ENCODE data around the gene TRPM5.

TRPM5 gene

DNA sequence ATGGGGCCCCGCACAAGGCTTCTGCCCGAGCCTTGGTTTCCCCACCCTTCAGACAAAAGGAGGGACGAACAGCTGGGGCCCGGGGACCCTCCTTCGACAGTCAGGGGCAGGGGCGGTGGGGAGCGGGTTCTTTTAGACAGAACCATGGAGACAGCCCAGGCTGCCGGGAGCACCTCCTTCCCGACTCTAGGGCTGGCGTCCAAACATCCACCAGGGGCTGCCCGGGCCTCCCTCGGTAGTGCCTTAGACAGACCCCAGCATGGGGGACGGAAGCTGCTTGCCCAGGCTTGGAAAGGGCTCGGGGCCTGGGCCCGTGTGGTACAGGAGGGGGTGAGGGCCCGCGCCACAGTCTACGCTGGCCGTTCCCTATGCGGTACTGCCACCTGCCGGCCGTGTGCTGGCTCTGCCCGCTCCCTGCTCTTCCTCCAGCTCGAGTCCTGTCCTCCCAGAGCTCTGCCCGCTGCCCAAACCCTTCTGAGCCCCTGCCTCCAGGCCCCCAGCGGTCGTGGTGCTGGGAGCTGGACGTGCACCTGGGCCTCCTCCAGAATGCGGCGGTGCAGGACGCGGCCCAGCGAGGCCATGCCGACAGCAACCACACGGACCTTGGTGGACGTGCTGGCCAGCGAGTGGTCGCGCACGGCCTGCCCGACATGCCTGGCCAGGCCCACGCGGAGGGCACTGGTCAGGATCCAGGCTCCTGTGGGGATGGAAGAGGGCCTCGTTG lies 23.6 kb downstream of the TRPM5 start:
- peak; percentile 72 for DNase-seq

DNA sequence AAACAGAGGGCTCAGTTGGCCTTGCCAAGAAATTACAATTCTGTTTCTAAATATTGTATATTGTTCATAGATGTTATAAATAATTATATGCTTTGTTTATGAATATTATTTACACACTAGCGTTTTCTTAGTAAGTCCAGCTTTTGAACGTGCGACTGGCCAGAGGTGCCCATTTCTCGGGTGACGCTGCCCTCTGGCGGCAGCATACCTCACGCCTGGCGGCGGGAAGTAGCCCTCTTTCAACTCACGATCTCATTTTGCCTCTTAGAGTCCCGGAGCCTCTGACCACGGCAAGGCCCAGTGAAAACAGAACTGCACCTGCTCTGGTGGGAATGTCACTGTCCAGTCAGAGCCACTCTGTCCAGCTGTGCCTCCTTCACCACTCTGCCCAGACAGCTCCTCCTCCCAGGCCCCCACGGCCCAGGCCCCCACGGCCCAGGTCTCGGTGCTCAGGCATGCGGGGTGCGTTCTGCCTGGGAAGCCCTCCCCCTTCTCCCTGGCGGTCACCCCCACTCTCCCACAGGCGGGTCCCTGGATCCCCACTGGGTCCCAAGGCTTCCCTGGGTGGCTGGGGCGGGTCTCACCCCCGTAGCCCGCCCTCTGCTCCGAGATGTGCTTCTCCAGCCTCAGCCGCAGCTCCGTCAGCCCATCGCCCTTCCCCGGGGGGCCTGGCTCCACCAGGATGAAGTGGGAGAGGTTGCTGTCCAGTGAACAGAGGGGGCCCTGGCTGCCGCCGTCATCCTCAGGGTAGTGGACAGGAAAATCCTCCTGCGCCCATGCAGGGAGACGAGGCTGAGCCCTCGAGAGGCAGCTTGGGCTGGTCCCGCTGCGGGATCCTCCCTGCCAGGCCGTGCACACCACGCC lies 24.4 kb downstream of the TRPM5 start:
- DNase-seq, result peak; percentile 57

DNA sequence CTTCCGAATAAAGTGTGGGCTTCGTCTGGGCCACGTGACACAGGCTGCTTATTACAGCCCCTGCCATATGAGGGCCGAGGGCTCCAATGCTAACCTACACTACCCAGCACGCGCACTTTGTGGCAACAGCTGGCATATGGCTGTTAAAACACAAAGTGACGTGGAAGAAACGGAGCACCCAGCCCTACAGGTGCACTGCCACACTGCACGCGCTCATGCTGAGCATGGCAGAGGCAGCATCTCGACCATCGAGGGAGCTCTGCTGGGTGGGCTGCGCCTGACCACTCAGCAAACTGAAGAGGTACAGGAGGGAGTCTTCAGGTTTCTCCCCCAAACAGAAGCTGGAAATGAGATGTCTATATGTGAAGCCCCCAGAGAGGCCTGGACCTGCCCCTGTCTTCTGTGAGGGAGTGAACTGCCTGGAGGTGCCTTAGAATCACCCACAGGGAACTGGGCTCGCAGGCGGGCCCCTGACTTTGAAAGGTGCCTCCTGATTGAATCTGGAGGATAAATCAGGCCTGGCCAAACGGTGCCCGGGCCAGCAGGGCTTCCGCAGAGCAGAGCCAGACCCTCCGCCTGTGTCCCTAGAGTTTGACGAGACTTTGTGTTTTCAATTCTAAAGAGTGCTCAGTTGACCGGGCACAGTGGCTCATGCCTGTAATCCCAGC lies 25.5 kb downstream of the TRPM5 start:
- DNase-seq, result no peak

DNA sequence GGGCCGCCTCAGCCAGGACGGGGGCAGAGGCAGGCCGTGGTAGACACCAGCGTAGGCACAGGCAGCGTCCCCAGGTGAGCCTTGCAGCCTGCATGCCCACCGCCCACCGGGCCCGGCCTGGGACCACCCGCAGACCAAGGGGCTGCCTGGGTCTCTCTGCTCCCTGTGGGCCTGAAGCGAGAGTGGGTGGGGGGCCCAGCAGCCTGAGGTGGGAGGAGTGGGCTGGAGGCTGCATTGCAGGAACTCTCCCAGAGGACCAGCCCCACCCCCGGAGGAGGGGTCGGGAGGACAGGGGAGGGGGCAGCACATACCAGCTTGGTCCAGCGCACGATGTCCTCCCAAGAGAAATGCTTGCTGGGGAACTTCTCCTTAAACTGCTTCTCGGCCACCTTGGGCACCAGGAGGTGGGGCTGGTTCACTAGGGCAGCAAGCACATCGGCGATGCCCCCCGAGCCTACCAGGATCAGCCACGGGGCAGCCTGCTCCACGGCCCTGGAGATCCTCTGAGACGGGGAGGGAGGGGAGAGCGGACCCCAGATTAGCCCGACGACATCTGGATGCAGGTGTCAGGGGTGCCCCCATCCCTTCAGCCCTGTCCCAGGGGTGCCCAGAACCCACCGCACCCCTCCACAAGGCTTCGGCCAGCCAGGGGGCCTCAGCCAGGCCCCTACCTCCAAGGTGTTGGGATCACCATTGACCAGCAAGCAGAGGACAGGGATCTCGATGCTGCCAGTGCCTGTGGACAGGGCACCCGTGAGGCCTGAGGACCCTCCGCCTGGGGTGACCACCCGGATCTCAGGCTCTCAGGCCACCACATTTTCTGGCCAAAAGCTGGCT lies 26.2 kb downstream of the TRPM5 start:
- no peak for DNase-seq

DNA sequence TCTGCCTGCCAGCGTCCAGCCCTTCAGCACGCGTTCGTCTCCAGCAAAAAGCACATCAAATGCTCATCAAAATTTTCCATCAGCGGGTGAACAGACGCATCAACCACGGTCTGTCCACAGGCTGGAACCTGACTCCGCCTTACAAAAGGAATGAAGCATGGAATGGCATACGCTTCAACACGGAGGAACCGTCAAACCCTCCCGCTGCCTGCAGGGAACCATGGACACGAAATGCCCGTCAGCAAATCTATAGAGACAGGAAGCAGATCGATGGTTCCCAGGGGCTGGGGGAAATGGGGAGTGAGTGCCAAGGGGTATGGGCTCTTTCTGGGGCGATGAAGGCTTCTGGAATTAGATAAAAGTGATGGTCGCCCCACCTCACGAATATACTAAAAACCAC lies 27.5 kb downstream of the TRPM5 start:
- DNase-seq, result no peak

DNA sequence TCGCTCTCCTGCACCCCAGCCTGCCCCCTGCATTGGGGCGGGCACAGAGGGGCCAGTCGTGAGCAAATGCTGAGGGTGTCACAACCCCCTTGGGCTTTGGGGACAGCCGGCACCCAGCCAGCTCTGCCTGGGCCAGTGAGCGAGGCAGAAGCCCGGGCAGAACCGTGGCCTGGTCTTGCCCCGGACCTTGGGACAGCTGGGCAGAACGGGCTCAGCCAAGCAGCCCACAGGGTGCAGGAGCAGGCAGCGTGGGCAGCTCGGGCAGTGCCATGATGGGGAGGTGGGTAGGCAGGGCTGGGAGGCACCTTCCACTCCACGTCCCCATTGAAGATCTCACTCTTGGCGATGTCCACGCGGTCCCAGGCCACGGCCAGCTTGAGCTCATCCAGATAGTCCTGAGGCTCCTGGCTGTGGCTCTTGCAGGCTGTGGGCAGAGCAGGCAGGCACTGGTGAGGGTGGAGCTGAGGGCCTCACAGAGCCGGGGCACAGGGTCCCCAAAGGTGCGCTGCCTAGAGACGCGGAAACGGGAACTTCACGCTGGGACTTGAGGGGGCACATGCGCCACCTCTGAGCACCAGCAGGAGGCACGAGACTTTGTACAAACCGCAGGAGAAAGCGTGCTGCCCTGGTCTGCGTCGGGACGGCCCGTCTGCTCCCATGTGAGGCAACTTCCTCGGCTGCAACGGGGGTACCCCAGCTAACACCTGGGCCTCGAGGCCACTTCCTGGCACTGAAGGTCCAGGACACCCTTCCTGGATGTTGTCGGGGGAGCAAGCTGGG lies 28.5 kb downstream of the TRPM5 start:
- DNase-seq, result no peak

DNA sequence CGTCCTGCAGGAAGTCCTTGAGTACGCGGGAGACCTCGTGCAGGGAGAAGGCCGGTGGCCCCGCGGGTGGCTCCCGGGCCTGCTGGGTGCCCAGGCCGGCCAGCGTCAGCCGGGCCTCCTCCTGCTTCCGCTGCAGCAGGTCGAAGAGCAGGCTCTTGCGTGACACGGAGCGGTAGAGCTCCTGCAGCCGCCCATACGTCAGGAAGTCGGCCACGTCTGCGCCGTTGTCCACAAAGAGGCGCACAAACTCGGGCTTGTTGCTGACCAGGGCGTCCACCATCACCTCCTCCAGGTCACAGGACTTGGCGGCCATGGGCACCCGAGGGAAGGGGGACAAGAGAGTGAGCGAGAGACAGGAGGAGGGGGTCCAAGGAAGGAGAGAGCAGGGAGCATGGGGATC lies 29.1 kb downstream of the TRPM5 start:
- DNase-seq, result no peak

DNA sequence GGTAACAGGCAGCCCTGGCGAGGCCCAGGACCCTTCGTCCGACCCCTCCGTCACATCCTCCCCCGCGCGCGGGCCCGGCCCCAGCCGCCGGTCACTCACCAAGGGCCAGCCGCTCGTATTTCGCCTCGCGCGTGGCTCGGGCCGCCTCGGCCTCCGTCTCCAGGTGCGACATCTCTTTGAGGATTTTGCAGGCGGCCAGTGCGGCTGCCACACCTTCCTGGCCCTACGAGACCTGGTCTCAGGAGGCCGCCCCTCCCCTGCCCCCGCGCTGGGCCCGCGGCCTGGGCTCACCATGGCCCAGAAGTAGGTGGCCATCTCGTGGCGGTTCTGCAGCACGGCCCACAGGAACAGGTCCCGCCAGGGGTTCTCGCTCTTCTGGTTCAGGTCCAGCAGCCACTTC lies 29.7 kb downstream of the TRPM5 start:
- no peak for DNase-seq

DNA sequence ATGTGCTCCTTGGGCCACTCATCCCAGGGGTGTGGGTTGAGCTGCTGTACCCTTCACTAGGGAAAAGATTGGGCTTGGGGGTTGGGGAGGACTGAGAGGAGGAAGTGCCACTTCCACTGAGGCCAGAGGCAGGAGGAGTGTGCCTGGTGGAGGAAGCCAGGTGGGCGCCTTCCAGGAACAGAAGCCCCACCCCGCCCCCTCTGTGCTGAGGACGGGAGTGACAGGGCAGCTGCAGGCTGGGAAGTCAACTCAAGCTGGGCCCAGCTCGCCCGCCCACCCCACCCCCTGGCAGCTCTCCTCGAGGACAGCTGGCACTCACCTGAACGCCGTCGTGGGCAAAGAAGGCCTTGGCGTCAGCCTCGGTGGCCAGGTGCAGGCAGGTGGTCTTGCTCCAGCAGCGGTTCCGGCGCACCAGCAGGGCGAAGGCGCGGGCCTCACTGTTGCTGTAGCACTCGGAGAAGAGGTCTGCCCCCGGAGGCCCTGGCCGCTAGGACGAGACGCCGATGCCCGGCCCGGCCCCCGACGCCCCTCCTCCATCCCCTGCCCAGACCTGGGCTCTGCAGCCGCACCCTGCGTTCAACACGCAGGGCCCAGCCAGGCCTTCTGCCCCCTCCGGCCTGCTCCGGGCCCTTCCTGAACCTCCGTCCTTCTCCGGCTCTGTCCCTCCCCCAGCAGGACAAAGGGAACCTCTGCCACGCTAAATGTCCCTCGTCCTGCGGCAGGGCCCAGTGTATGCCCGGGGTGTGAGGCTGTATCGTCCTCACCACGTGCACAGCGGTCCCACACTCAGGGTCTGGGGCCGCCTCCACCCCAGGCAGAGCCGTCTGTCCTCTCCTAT lies 30.4 kb downstream of the TRPM5 start:
- DNase-seq, result no peak

DNA sequence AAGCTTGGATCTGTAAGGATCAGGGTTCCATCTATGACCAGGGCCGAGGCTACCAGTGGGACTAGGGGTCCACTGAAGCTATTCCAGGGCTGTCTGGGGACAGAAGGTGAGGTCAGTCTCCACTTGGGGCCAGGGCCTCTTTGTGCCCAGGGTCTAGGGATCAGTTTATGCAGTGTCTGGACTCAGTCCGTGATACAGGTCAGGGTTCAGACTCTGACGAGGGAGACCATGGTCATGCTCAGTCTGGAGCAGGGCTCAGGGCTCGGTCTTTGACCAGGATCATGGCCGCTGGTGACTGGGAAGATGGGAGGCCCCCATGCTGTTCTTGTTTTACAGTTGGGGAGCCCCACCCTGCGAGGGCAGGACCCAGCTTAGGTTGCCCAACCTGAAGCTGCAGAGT lies 32.0 kb downstream of the TRPM5 start:
- no peak for DNase-seq

DNA sequence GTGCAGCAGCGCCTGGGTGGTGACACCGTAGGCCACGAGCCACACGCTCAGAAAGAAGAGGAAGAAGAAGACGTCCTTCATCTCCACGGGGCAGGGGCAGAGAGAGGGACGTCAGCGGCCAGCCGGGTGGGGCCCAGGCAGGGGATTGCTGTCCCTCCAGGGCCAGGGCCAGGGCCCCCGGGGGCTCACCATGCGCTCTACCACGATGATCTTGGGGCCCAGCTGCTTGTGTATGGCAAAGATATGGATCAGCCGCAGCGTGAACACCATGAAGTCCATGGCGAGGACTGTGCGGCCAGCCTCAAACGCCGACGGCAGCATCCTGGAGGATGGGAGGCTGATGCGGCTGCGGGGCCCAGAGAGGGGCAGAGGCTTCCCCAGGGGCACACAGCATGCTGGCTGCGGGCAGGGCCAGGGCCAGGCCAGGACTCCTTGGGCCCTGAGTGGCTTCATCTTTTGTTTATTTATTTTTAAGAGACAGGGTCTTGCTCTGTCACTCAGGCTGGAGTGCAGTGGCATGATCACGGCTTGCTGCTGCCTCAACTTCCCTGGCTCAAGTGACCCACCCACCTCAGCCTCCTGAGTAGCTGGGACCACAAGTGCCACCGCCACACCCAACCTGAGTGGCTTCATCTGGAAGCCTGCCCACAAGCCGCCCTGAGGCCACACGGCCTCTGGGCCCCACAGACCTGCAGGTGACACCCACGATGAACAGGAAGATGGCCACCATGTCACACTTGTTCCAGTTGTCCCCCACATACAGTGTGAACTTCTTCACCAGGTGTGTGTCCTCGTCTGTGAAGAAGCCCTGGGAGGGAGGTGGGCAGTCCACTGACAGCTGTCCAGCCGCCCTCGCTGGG lies 32.6 kb downstream of the TRPM5 start:
- DNase-seq, result no peak

DNA sequence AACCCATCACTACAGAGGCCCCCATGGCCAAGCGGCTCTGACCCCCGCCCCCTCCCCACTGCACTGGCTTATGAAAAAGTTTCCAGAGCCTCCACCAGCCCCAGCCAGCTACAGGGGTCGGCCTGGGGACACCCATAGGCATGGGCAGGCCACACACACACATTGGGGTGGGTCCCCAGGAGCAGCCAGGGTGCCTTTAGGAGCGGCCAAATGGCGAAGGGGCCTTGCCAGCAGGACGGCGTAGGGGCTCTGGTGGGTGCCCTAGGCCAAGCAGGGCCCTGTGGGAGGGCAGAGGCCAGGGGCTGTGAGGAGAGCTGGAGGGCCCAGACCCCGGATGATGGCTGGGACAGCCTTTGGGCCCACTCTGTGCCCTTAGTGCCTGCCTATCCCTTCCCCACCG lies 33.7 kb downstream of the TRPM5 start:
- no peak for DNase-seq

DNA sequence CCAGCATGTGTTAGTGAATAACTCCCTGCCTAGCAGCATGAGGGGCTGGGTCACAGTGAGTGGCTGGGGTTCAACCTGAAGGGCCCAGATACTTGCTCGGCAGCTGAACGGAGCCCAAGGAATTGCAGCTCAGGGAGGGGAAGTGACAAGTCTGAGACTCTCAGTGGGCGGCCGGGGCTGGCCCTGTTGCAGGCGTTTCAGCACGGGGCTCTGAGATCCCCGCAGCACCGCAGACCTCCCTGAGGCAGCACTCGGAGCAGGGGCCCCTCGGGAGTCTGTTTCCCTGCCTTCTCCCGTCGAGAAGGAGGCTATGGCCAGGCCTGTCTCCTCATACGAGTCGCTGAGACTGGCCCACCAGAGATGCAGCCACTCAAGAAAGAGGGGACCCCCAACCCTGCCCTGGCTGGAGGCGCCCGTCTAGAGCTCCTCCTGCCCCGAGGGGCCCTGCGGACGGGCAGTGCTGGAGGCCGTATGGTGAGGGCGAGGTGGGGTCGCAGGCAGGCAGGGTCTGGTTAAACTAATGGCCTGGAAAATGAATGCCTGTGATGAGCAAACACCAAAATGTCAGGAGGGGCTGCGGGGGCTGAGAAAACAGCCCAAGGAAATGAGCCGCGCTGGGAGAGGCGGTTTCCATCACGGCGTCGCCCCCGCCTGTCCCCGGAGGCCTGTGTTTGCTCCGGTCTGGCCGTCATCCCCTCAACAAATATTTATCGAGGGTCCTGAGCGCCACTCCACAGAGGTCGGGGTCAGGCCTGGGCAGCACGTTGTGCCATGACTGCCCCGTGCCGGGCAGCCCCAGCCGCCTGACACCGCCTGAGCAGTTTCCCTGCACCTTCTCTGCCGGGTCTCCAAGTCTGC lies 34.5 kb downstream of the TRPM5 start:
- no peak for DNase-seq

DNA sequence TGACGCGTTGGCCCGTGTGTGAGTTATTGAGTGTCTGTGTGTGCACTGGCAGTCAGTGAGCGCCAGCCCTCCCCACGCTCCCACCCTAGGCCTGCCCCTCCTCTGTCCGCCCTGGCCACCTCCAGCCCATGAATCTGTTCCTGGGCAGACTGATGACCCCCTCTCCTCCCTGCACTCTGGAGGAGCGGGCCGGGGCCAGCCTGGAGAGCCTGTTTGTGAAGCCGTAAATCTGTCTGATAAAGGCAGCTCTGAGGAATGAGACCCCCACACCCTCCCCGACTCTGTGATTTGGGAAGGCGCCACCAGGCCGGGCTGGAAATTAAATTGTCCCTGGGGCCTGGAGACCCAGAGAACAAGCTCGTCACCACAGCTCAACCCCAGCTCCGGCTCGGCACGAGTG lies 35.2 kb downstream of the TRPM5 start:
- DNase-seq, result no peak

DNA sequence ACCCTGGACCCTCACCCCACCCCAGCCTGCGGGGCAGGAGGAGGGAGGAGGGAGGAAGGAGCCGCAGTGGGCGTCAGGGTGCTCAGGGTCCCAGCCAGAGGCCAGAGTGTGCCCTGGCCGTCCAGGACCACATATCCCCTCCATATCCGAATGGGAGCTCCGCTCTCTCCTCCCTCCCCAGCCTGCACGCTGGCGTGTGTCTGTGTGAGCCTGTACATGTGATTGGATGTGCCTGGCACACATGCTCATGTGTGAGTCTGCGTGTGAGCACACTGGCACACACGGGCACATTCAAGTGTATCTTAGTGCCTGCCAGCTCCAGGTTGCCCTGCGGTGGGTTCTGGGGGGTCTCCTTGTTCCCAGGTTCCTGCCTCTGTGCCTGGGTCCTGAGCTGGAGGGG lies 35.6 kb downstream of the TRPM5 start:
- DNase-seq, result no peak

DNA sequence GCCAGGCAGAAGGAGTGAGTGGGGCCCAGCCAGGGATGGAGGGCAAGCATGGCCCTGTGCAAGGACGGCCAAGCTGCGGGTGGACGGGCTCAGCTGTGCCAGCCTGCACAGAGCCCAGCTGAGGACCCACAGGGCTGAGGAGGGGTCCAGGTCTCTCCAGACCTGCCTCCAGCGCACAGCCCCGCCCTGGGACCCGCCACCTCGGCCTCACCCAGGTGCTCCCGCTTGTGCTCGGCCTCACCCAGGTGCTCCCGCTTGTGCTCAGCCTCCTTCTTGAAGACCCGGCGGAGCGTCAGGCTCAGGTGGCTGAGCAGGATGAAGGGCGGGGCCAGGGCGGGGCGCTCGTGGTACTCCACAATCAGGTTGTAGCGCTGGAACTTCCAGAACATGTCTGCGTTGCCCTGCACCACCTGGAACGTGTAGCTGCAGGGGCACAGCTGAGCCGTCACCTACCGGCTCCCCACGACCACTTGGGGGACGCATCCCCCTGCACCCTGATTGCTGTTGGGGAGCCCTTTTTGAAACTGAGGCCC lies 37.4 kb downstream of the TRPM5 start:
- DNase-seq, result no peak

DNA sequence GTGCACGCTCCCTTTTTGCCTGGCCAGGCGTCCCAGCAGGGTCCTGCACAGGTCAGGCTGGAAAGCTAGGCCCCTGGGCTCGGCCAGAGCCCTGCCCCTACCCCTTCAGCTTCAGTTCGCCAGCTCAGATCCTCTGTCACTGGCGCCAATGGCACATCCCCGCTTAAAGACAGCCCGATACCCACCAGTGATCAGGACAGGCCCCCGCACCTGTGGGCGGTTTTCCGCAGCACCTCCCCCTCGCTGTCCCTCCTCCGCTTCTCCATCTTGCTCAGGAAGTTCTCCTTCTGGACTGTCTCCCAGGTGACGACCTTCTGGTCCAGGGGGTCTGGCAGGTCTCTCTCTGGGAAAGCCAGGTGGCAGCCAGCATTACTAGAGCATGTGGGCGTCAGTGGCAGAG lies 37.9 kb downstream of the TRPM5 start:
- no peak for DNase-seq

DNA sequence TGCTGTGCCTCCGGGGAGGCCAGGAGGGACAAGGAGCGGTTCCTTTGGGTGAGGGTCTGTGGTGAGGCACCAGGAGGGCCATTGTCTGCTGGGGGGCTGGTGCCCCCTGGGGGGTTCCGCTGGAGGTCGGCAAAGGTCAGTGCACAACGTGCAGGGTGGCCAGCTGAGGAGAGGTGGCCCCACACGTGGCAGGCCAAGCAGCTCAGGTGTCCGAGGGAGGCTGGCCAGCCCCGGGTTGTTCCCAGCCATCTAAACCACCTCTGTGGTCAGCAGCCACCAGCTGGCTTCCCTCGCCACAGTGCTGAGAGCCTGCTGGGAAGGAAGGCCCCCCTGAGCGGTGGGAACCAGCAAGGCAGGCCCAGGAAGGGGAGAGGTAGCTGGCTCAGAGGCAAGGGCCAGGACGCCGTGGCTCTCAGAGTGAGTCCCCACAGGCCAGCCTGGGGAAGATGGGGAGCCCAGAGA lies 39.5 kb downstream of the TRPM5 start:
- no peak for DNase-seq

All from activated CD4-positive, alpha-beta T cell treated with anti-CD3 and anti-CD28 coated beads, Interleukin-2, amount 50 U/mL, for 1 hour (primary cell).